B cell (primary cell): ENCODE data around the gene OTUD3. TPM values are rescaled to one million over a fixed set of nuclear protein-coding genes. Genes with fewer than 3 reads are reported as not detected.

Experiments
- ATAC-seq: fragments of 200-7000 bp; cut with Tn5 transposase; one replicate; pipeline ENCODE4 v1.10.0; 2021; ENCODE audit warnings: low read depth, mild to moderate bottlenecking, moderate number of reproducible peaks, moderate library complexity
- CTCF ChIA-PET: fragments of 350-600 bp; sonication (Branson Sonifier 250); formaldehyde crosslinking; loops from one replicate; lab custom pipeline; 2021; ENCODE audit warnings: antibody characterized with exemption, inconsistent platforms; lab: Charles Lee
- POLR2A ChIA-PET: fragments of 350-600 bp; sonication (Branson Sonifier 250); formaldehyde crosslinking; loops from one replicate; lab custom pipeline; 2021; ENCODE audit warnings: antibody characterized with exemption; lab: Charles Lee
- DNase-seq: peaks from one replicate; pipeline ENCODE4 v3.0.0; 2013
- H2AFZ ChIP-seq: 2 replicates; pipeline ENCODE4 v1.6.1; 2012; ENCODE audit warnings: mild to moderate bottlenecking, low read depth, low read length; ENCODE audit not compliant: insufficient read depth, poor library complexity, severe bottlenecking
- H3K27ac ChIP-seq, 2 donors: 1 replicate in 1 of 2; 2 replicates in 1 of 2; pipeline ENCODE4 v1.5.1; 2012 to 2013; ENCODE audit warnings: low read length in 2 of 2, mild to moderate bottlenecking in 2 of 2, moderate library complexity in 1 of 2
- H3K27me3 ChIP-seq, 4 experiments: fragments of 200-600 bp in 1 of 4; sonication (generic) in 1 of 4; replicated peaks in 1 of 4; 1 replicate in 2 of 4; 2 replicates in 2 of 4; pipeline versions ENCODE4 v1.6.1 to v1.7.0; 2013 to 2016; ENCODE audit warnings: low read length in 3 of 4, mild to moderate bottlenecking in 2 of 4, mixed read lengths in 1 of 4, moderate library complexity in 1 of 4; ENCODE audit not compliant: insufficient read depth in 4 of 4, control insufficient read depth in 3 of 4; ENCODE audit errors: control extremely low read depth in 1 of 4
- H3K36me3 ChIP-seq, 2 experiments: replicated peaks in 1 of 2; 1 replicate in 1 of 2; 2 replicates in 1 of 2; pipeline versions ENCODE4 v1.6.1 to v1.7.1; 2013; ENCODE audit warnings: low read length in 1 of 2; ENCODE audit not compliant: insufficient read depth in 2 of 2, control insufficient read depth in 1 of 2; ENCODE audit errors: control extremely low read depth in 1 of 2, extremely low read depth in 1 of 2
- H3K4me1 ChIP-seq, 2 donors: fragments of 200-600 bp in 1 of 2; sonication (generic) in 1 of 2; 1 replicate in 1 of 2; 2 replicates in 1 of 2; pipeline versions ENCODE4 v1.5.1 to v1.6.1; 2013 to 2017; ENCODE audit warnings: low read length in 2 of 2; ENCODE audit not compliant: control insufficient read depth in 2 of 2, insufficient read depth in 2 of 2
- H3K4me2 ChIP-seq: replicated peaks from 2 replicates; pipeline ENCODE3; 2012; ENCODE audit warnings: mild to moderate bottlenecking, low read depth, low read length; ENCODE audit not compliant: poor library complexity, severe bottlenecking
- H3K4me3 ChIP-seq, 5 experiments: fragments of 200-600 bp in 1 of 5; sonication (generic) in 1 of 5; 1 replicate in 3 of 5; 2 replicates in 2 of 5; pipeline versions ENCODE4 v1.5.1 to v1.7.0; 2011 to 2016; ENCODE audit warnings: low read length in 4 of 5, mild to moderate bottlenecking in 4 of 5, low read depth in 2 of 5, control low read depth in 1 of 5, moderate library complexity in 1 of 5; ENCODE audit not compliant: insufficient read depth in 1 of 5; ENCODE audit errors: control extremely low read depth in 1 of 5, extremely low read depth in 1 of 5
- H3K79me2 ChIP-seq: fragments of 200-600 bp; sonication (generic); one replicate; pipeline ENCODE4 v1.6.0; 2016; ENCODE audit warnings: low read length; ENCODE audit not compliant: control insufficient read depth, insufficient read depth
- H3K9ac ChIP-seq: fragments of 200-600 bp; sonication (generic); 2 replicates; pipeline ENCODE4 v1.6.1; 2017; ENCODE audit warnings: mild to moderate bottlenecking, low read length, moderate library complexity
- H3K9me3 ChIP-seq, 3 donors: one replicate each; pipeline versions ENCODE4 v1.6.1 to v1.7.1; 2013; ENCODE audit warnings: low read length in 2 of 3; ENCODE audit not compliant: control insufficient read depth in 2 of 3, insufficient read depth in 1 of 3; ENCODE audit errors: control extremely low read depth in 1 of 3
- H4K20me1 ChIP-seq: 2 replicates; pipeline ENCODE4 v1.6.0; 2012; ENCODE audit warnings: mild to moderate bottlenecking, low read length; ENCODE audit not compliant: insufficient read depth, control insufficient read depth, poor library complexity, severe bottlenecking
- H3K27ac Mint-ChIP-seq: one replicate; pipeline ENCODE4 v1.8.0; 2021; ENCODE audit warnings: mixed read lengths
- H3K27me3 Mint-ChIP-seq: one replicate; pipeline ENCODE4 v1.8.0; 2021; ENCODE audit warnings: mixed read lengths
- H3K4me1 Mint-ChIP-seq: one replicate; pipeline ENCODE4 v1.8.0; 2021; ENCODE audit warnings: mixed read lengths
- H3K4me3 Mint-ChIP-seq: one replicate; pipeline ENCODE4 v1.8.0; 2021; ENCODE audit warnings: mixed read lengths
- H3K9me3 Mint-ChIP-seq: one replicate; pipeline ENCODE4 v1.8.0; 2022; ENCODE audit warnings: mixed read lengths; ENCODE audit not compliant: insufficient read depth
- CTCF ChIP-seq: fragments of 200-600 bp; IDR thresholded peaks from one replicate; pipeline ENCODE4 v1.8.0; 2022; ENCODE audit warnings: antibody characterized with exemption, mild to moderate bottlenecking
- EZH2 ChIP-seq: IDR thresholded peaks from 2 replicates; pipeline ENCODE4 v1.6.1; 2012; ENCODE audit warnings: borderline replicate concordance, low read depth, mild to moderate bottlenecking, moderate library complexity, low read length; ENCODE audit not compliant: insufficient read depth, poor library complexity, severe bottlenecking
- WGBS: methylation state at CpG from one replicate; pipeline ENCODE4 v1.1.5; 2013; ENCODE audit warnings: missing lambda C conversion rate; ENCODE audit not compliant: insufficient coverage; 5-methylcytosine and 5-hydroxymethylcytosine counted together
- intact Hi-C: fragments of 100-400 bp; cut with micrococcal nuclease; formaldehyde crosslinking; loops from one replicate; pipeline ENCODE4 v1.10.0; 2022
- polyA plus RNA-seq: library from polyadenylated mRNA; depleted of rRNA; stranded (reverse); fragments of >200 nt; gene quantifications from 2 replicates; pipeline ENCODE4 v1.2.3, GENCODE V29; 2012
- total RNA-seq, 2 donors: library from RNA; stranded (reverse); fragments of 120-200 nt in 1 of 2; gene quantifications; 1 replicate in 1 of 2; 2 replicates in 1 of 2; pipeline versions ENCODE4 v1.2.3 to v1.2.4, GENCODE V29; 2013 to 2022

Gene OTUD3
- total and polyA plus RNA-seq, 2 donors (not counting 1 experiment from before 2014, with no cell fraction given) = 4.2 to 19.6 TPM

GRCh38 chr1:19869929-19870328 is 12.3 kb upstream of the OTUD3 start:
- Histone ChIP-seq H4K20me1 (no peaks in the 10 kb centered on the region), H2AFZ (no peak overlapping the region), H3K4me2 (no peak overlapping the region), H3K4me3 (no peak overlapping the region), H3K9me3 (peaks cover 0 to 3% (median 0%) of the 10 kb centered on the region in 3 donors), H3K4me1 (no peaks in the 10 kb centered on the region), H3K79me2 (no peaks in the 10 kb centered on the region), H3K9ac (no peak overlapping the region), H3K27ac (no peak overlapping the region), H3K27me3 (peaks cover 0 to 19% (median 7%) of the 10 kb centered on the region in 4 experiments), H3K36me3 (no peaks in the 10 kb centered on the region)
- ATAC-seq = no peak
- WGBS = 56% methylated on average over 2 of the region's 5 CpGs
- ChIA-PET CTCF (no interaction called here), POLR2A (no interaction called here)
- no peaks in the 10 kb centered on the region for H3K4me1 Mint-ChIP-seq
- peaks cover 53% of the 10 kb centered on the region for H3K27me3 Mint-ChIP-seq
- no peak for DNase-seq
- H3K4me3 Mint-ChIP-seq = no peak overlapping the region
- no peak for TF ChIP-seq EZH2
- TF ChIP-seq CTCF = no peak
- intact Hi-C loops = no loop called here
- H3K9me3 Mint-ChIP-seq = peaks cover 2% of the 10 kb centered on the region
- H3K27ac Mint-ChIP-seq = no peak overlapping the region

GRCh38 chr1:19872190-19872589 is 10.0 kb upstream of the OTUD3 start:
- H3K79me2 ChIP-seq = no peaks in the 10 kb centered on the region
- H3K9ac ChIP-seq = no peak overlapping the region
- no peaks in the 10 kb centered on the region for H3K9me3 ChIP-seq
- POLR2A ChIA-PET = no interaction called here
- H3K27ac ChIP-seq = no peak overlapping the region
- intact Hi-C loops = no loop called here
- H3K36me3 ChIP-seq = no peaks in the 10 kb centered on the region
- no peak for DNase-seq
- no peak for ATAC-seq
- TF ChIP-seq EZH2 = no peak
- TF ChIP-seq CTCF = no peak
- no peak overlapping the region for H3K4me3 Mint-ChIP-seq
- no CpG with 5 or more reads among the region's 7 CpGs for whole genome bisulfite sequencing
- H3K4me1 Mint-ChIP-seq = no peaks in the 10 kb centered on the region
- H3K9me3 Mint-ChIP-seq = no peaks in the 10 kb centered on the region
- H3K27me3 ChIP-seq = peaks cover 0 to 9% (median 2%) of the 10 kb centered on the region in 4 experiments
- CTCF ChIA-PET = interaction anchor here (1.4 kb wide), 1 partner anchor 20 kb away, joined by 3 read pairs; no protein-coding TSS in a partner anchor
- H3K27ac Mint-ChIP-seq = no peak overlapping the region
- no peaks in the 10 kb centered on the region for H3K4me1 ChIP-seq
- H3K4me3 ChIP-seq = no peak overlapping the region
- no peaks in the 10 kb centered on the region for H4K20me1 ChIP-seq
- H3K27me3 Mint-ChIP-seq = peaks cover 51% of the 10 kb centered on the region
- no peak overlapping the region for H3K4me2 ChIP-seq
- H2AFZ ChIP-seq = no peak overlapping the region
